Keratinocyte (primary cell): ENCODE data around the gene IQCE. TPM values are rescaled to one million over a fixed set of nuclear protein-coding genes. Genes with fewer than 3 reads are reported as not detected.

Experiments
- DNase-seq: peaks from one replicate; pipeline ENCODE4 v3.0.0-alpha.2; 2011; ENCODE audit warnings: low read depth, missing footprints, low spot score
- FAIRE-seq: peaks from 2 replicates; lab custom pipeline; 2011; peaks lifted over from hg19 to GRCh38; lab: Jason Lieb, UNC
- H2AFZ ChIP-seq: 2 replicates; pipeline ENCODE4 v1.6.0; 2012; ENCODE audit warnings: low read length, control low read depth, inconsistent platforms; ENCODE audit not compliant: control insufficient read depth
- H3K27ac ChIP-seq: 2 replicates; pipeline ENCODE4 v1.5.1; 2011; ENCODE audit warnings: low read length; ENCODE audit not compliant: control insufficient read depth, insufficient read depth
- H3K27me3 ChIP-seq: 3 replicates; pipeline ENCODE4 v1.6.0; 2011; ENCODE audit warnings: low read length; ENCODE audit not compliant: control insufficient read depth, insufficient read depth; ENCODE audit errors: extremely low read depth
- H3K36me3 ChIP-seq, 2 experiments: 2 replicates in 1 of 2; 3 replicates in 1 of 2; pipeline ENCODE4 v1.5.1; 2011; ENCODE audit warnings: low read length in 2 of 2, mild to moderate bottlenecking in 1 of 2; ENCODE audit not compliant: control insufficient read depth in 2 of 2, insufficient read depth in 2 of 2; ENCODE audit errors: extremely low read depth in 1 of 2
- H3K4me1 ChIP-seq: 3 replicates; pipeline ENCODE4 v1.5.1; 2011; ENCODE audit warnings: low read length; ENCODE audit not compliant: control insufficient read depth, insufficient read depth; ENCODE audit errors: extremely low read depth
- H3K4me2 ChIP-seq: 3 replicates; pipeline ENCODE4 v1.6.0; 2011; ENCODE audit warnings: low read depth, low read length; ENCODE audit not compliant: control insufficient read depth, insufficient read depth; ENCODE audit errors: extremely low read depth
- H3K4me3 ChIP-seq, 3 experiments: fragments of 200-600 bp in 1 of 3; sonication (generic) in 1 of 3; 2 replicates in 2 of 3; 3 replicates in 1 of 3; pipeline ENCODE4 v1.5.1; 2011 to 2016; ENCODE audit warnings: low read length in 3 of 3, mild to moderate bottlenecking in 3 of 3, control low read depth in 2 of 3, inconsistent platforms in 1 of 3, low read depth in 1 of 3, mixed read lengths in 1 of 3, mixed run types in 1 of 3, moderate library complexity in 1 of 3; ENCODE audit not compliant: control insufficient read depth in 2 of 3, insufficient read depth in 2 of 3; ENCODE audit errors: extremely low read depth in 1 of 3
- H3K79me2 ChIP-seq: 2 replicates; pipeline ENCODE4 v1.6.0; 2012; ENCODE audit warnings: low read length; ENCODE audit not compliant: control insufficient read depth, insufficient read depth
- H3K9ac ChIP-seq: 3 replicates; pipeline ENCODE4 v1.6.0; 2011; ENCODE audit warnings: low read length; ENCODE audit not compliant: control insufficient read depth, insufficient read depth; ENCODE audit errors: extremely low read depth
- H3K9me1 ChIP-seq: 3 replicates; pipeline ENCODE4 v1.6.0; 2011; ENCODE audit warnings: low read length; ENCODE audit not compliant: control insufficient read depth, insufficient read depth; ENCODE audit errors: extremely low read depth
- H3K9me3 ChIP-seq: 2 replicates; pipeline ENCODE4 v1.5.1; 2012; ENCODE audit warnings: low read depth, low read length; ENCODE audit not compliant: control insufficient read depth
- H4K20me1 ChIP-seq: 3 replicates; pipeline ENCODE4 v1.6.0; 2011; ENCODE audit warnings: low read length; ENCODE audit not compliant: control insufficient read depth, insufficient read depth; ENCODE audit errors: extremely low read depth
- CTCF ChIP-seq, 3 experiments: IDR thresholded peaks in 1 of 3; conservative IDR thresholded peaks in 1 of 3; optimal IDR thresholded peaks in 1 of 3; 2 replicates in 2 of 3; 3 replicates in 1 of 3; pipeline versions ENCODE3 to v1.5.1; 2011; ENCODE audit warnings: low read length in 3 of 3, mild to moderate bottlenecking in 3 of 3, moderate library complexity in 2 of 3, control low read depth in 1 of 3, inconsistent platforms in 1 of 3; ENCODE audit not compliant: insufficient read depth in 2 of 3; ENCODE audit errors: extremely low read depth in 1 of 3
- EZH2 ChIP-seq: IDR thresholded peaks from one replicate; pipeline ENCODE4 v1.6.1; 2012; ENCODE audit warnings: inconsistent platforms, mild to moderate bottlenecking, low read length, moderate library complexity
- dilution Hi-C: fragments of 300-500 bp; cut with MboI; formaldehyde crosslinking; loops from one replicate; pipeline ENCODE4 v1.7.0; 2020; ENCODE audit warnings: low sequenced_read_pairs; ENCODE audit not compliant: extremely low pct_ligation_motif_present
- polyA plus RNA-seq, 5 experiments: library from polyadenylated mRNA; depleted of rRNA in 3 of 5; stranded (reverse) in 3 of 5; stranded (forward) in 1 of 5; unstranded in 1 of 5; fragments of >200 nt; gene quantifications; 1 replicate in 1 of 5; 2 replicates in 3 of 5; 3 replicates in 1 of 5; pipeline versions ENCODE4 v1.2.1 to v1.2.3, GENCODE V29; 2011 to 2012; ENCODE audit warnings: missing spikeins in 2 of 5, low read depth in 1 of 5, low replicate concordance in 1 of 5

The IQCE gene
- polyA plus RNA-seq, 1 donor (not counting 4 experiments of a cell fraction or from before 2014, with no cell fraction given) = 5.2 TPM

- Histone ChIP-seq H3K4me3 (no peak overlapping the region), H3K27ac (no peak overlapping the region), H3K9ac (no peak overlapping the region), H3K27me3 (no peaks in the 10 kb centered on the region), H3K4me2 (no peak overlapping the region), H2AFZ (no peak overlapping the region), H4K20me1 (no peaks in the 10 kb centered on the region), H3K79me2 (no peaks in the 10 kb centered on the region), H3K9me1 (no peaks in the 10 kb centered on the region), H3K9me3 (no peaks in the 10 kb centered on the region), H3K36me3 (peaks cover 15 to 20% of the 10 kb centered on the region in 2 experiments), H3K4me1 (no peaks in the 10 kb centered on the region)
- TF ChIP-seq CTCF (optimal IDR thresholded peaks at IDR 0.05 in 1 of 3, IDR thresholded peaks at IDR 0.05 in 1 of 3, conservative IDR thresholded peaks at IDR 0.05 in 1 of 3; ENCODE audit: extremely low read depth in 1 of 3, insufficient read depth in 2 of 3, low read length in 3 of 3) = no peak
- TF ChIP-seq EZH2 = no peak
- dilution Hi-C loops = no loop called here
- FAIRE-seq (no peak), DNase-seq (no peak)
Observed at GRCh38 chr7:2545746-2546425, 12.9 kb upstream of the IQCE start.

GRCh38 chr7:2546776-2547586 lies 11.8 kb upstream of the IQCE start:
- no peaks in the 10 kb centered on the region for H3K4me1 ChIP-seq
- dilution Hi-C loops = no loop called here
- DNase-seq (no peak), FAIRE-seq (no peak)
- H3K27ac ChIP-seq = no peak overlapping the region
- no peak overlapping the region for H3K9ac ChIP-seq
- peaks cover 15 to 22% of the 10 kb centered on the region in 2 experiments for H3K36me3 ChIP-seq
- no peaks in the 10 kb centered on the region for H4K20me1 ChIP-seq
- no peaks in the 10 kb centered on the region for H3K27me3 ChIP-seq
- H3K4me3 ChIP-seq = no peak overlapping the region
- TF ChIP-seq EZH2 (no peak), CTCF (optimal IDR thresholded peaks at IDR 0.05 in 1 of 3, IDR thresholded peaks at IDR 0.05 in 1 of 3, conservative IDR thresholded peaks at IDR 0.05 in 1 of 3; ENCODE audit: extremely low read depth in 1 of 3, insufficient read depth in 2 of 3, low read length in 3 of 3) (no peak)
- H3K9me3 ChIP-seq = no peaks in the 10 kb centered on the region
- H3K4me2 ChIP-seq = no peak overlapping the region
- peaks cover 3% of the 10 kb centered on the region for H3K79me2 ChIP-seq
- no peak overlapping the region for H2AFZ ChIP-seq
- no peaks in the 10 kb centered on the region for H3K9me1 ChIP-seq
